Activated CD8-positive, alpha-beta memory T cell treated with anti-CD3 and anti-CD28 coated beads, Interleukin-2, amount 10 ng/mL, durations not matched to agents 7 days and 5 days (primary cell): ENCODE results near the gene FFAR2. TPM values are rescaled to one million over a fixed set of nuclear protein-coding genes. Genes with fewer than 3 reads are reported as not detected.
"Not testable (repeated sequence)": the region's sequence is repeated elsewhere in the genome, so short reads cannot be mapped to it uniquely, and the experiment has no call there.

Experiments used
- ATAC-seq: fragments of 150-1000 bp; cut with Tn5 transposase; one replicate; pipeline ENCODE4 v1.10.0; 2021; ENCODE audit warnings: moderate library complexity
- CTCF ChIA-PET: fragments of 350-600 bp; sonication (Branson Sonifier 250); formaldehyde crosslinking; loops from one replicate; lab custom pipeline; 2021; ENCODE audit warnings: antibody characterized with exemption; lab: Charles Lee
- DNase-seq: peaks from one replicate; pipeline ENCODE4 v3.0.0-alpha.2; 2020
- H3K27ac Mint-ChIP-seq: one replicate; pipeline ENCODE4 v1.8.0; 2021; ENCODE audit warnings: mild to moderate bottlenecking, mixed read lengths
- H3K27me3 Mint-ChIP-seq: one replicate; pipeline ENCODE4 v1.8.0; 2021; ENCODE audit warnings: mixed read lengths
- H3K36me3 Mint-ChIP-seq: one replicate; pipeline ENCODE4 v1.8.0; 2021; ENCODE audit warnings: mild to moderate bottlenecking, mixed read lengths
- H3K4me1 Mint-ChIP-seq: one replicate; pipeline ENCODE4 v1.8.0; 2021; ENCODE audit warnings: mixed read lengths
- H3K4me3 Mint-ChIP-seq: one replicate; pipeline ENCODE4 v1.8.0; 2021; ENCODE audit warnings: mild to moderate bottlenecking, moderate library complexity, mixed read lengths
- H3K9me3 Mint-ChIP-seq: one replicate; pipeline ENCODE4 v1.8.0; 2022; ENCODE audit warnings: low read depth, mixed read lengths
- total RNA-seq, 2 experiments: library from RNA; stranded (reverse); gene quantifications; one replicate each; pipeline ENCODE4 v1.2.3, GENCODE V29; 2021

The FFAR2 gene
- total RNA-seq, 2 experiments from 2014 or later = not detected

GRCh38 chr19:35451338-35452096, 3.5 kb downstream of the FFAR2 start:
- CTCF ChIA-PET = interaction anchor here (1.2 to 4.8 kb wide), 3 partner anchors 11 to 98 kb away, joined by 6 to 20 read pairs (median 11); no protein-coding TSS in a partner anchor
- H3K4me3 Mint-ChIP-seq = peak overlapping the region; percentile 17
- H3K9me3 Mint-ChIP-seq = no peaks in the 10 kb centered on the region
- DNase-seq (peak; percentile 61), ATAC-seq (peak; percentile 90)
- H3K27ac Mint-ChIP-seq = peak overlapping the region; percentile 60
- H3K27me3 Mint-ChIP-seq = peaks cover 35% of the 10 kb centered on the region
- H3K36me3 Mint-ChIP-seq = peaks cover 2% of the 10 kb centered on the region
- H3K4me1 Mint-ChIP-seq = peaks cover 52% of the 10 kb centered on the region

- Mint-ChIP-seq H3K4me1 (peaks cover 32% of the 10 kb centered on the region), H3K27ac (no peak overlapping the region)
These were observed 6.6 kb downstream of the FFAR2 start for GRCh38 chr19:35454663-35455062.

GRCh38 chr19:35455616-35456201, 7.7 kb downstream of the FFAR2 start:
- Mint-ChIP-seq H3K27me3 (peaks cover 8% of the 10 kb centered on the region), H3K36me3 (peaks cover 2% of the 10 kb centered on the region), H3K9me3 (no peaks in the 10 kb centered on the region), H3K4me1 (peaks cover 31% of the 10 kb centered on the region), H3K4me3 (no peak overlapping the region), H3K27ac (no peak overlapping the region)
- DNase-seq (no peak), ATAC-seq (no peak)
- CTCF ChIA-PET = interaction anchor here (0.7 to 1.0 kb wide), 2 partner anchors 99 to 411 kb away, joined by 3 to 4 read pairs; no protein-coding TSS in a partner anchor

More at GRCh38 chr19:35454663-35455062, 6.6 kb downstream of the FFAR2 start:
- Mint-ChIP-seq H3K27me3 (peaks cover 17% of the 10 kb centered on the region), H3K36me3 (peaks cover 2% of the 10 kb centered on the region), H3K4me3 (no peak overlapping the region), H3K9me3 (no peaks in the 10 kb centered on the region)
- DNase-seq = no peak
- ATAC-seq = no peak
- CTCF ChIA-PET = interaction anchor here (0.7 to 2.7 kb wide), 3 partner anchors 14 to 550 kb away, joined by 4 to 7 read pairs (median 5); no protein-coding TSS in a partner anchor

GRCh38 chr19:35457173-35457572, 9.1 kb downstream of the FFAR2 start:
- Mint-ChIP-seq H3K27me3 (peaks cover 8% of the 10 kb centered on the region), H3K4me3 (no peak overlapping the region), H3K27ac (no peak overlapping the region), H3K4me1 (peaks cover 28% of the 10 kb centered on the region), H3K36me3 (peaks cover 2% of the 10 kb centered on the region), H3K9me3 (no peaks in the 10 kb centered on the region)
- no peak for ATAC-seq
- DNase-seq = no peak
- CTCF ChIA-PET = interaction anchor here (1.5 kb wide), 1 partner anchor 11 kb away, joined by 4 read pairs; no protein-coding TSS in a partner anchor

GRCh38 chr19:35458192-35458591, 10.1 kb downstream of the FFAR2 start:
- peaks cover 33% of the 10 kb centered on the region for H3K4me1 Mint-ChIP-seq
- no peaks in the 10 kb centered on the region for H3K9me3 Mint-ChIP-seq
- H3K27ac Mint-ChIP-seq = no peak overlapping the region
- ATAC-seq (no peak), DNase-seq (no peak)
- H3K4me3 Mint-ChIP-seq = no peak overlapping the region
- peaks cover 1% of the 10 kb centered on the region for H3K27me3 Mint-ChIP-seq
- CTCF ChIA-PET = interaction anchor here (1.5 kb wide), 1 partner anchor 10 kb away, joined by 4 read pairs; no protein-coding TSS in a partner anchor
- peaks cover 4% of the 10 kb centered on the region for H3K36me3 Mint-ChIP-seq

- H3K27ac Mint-ChIP-seq = no peak overlapping the region
- CTCF ChIA-PET = interaction anchor here (1.3 kb wide), 1 partner anchor 36 kb away, joined by 3 read pairs; no protein-coding TSS in a partner anchor
- H3K4me1 Mint-ChIP-seq = peaks cover 40% of the 10 kb centered on the region
These were observed 10.8 kb downstream of the FFAR2 start for GRCh38 chr19:35458731-35459391.

GRCh38 chr19:35459414-35460082, 11.5 kb downstream of the FFAR2 start:
- Mint-ChIP-seq H3K27ac (no peak overlapping the region), H3K4me3 (no peak overlapping the region), H3K4me1 (peaks cover 42% of the 10 kb centered on the region), H3K27me3 (no peaks in the 10 kb centered on the region), H3K9me3 (no peaks in the 10 kb centered on the region), H3K36me3 (peaks cover 3% of the 10 kb centered on the region)
- no peak for ATAC-seq
- CTCF ChIA-PET = interaction anchor here (1.1 to 1.3 kb wide), 2 partner anchors 10 to 35 kb away, joined by 3 to 6 read pairs; no protein-coding TSS in a partner anchor
- no peak for DNase-seq

More at GRCh38 chr19:35458731-35459391, 10.8 kb downstream of the FFAR2 start:
- DNase-seq (no peak), ATAC-seq (no peak)
- H3K36me3 Mint-ChIP-seq = peaks cover 3% of the 10 kb centered on the region
- H3K9me3 Mint-ChIP-seq = no peaks in the 10 kb centered on the region
- no peak overlapping the region for H3K4me3 Mint-ChIP-seq
- no peaks in the 10 kb centered on the region for H3K27me3 Mint-ChIP-seq

- Mint-ChIP-seq H3K36me3 (peaks cover 3% of the 10 kb centered on the region), H3K27ac (no peak overlapping the region), H3K27me3 (peaks cover 3% of the 10 kb centered on the region), H3K4me3 (no peak overlapping the region), H3K9me3 (no peaks in the 10 kb centered on the region), H3K4me1 (peaks cover 43% of the 10 kb centered on the region)
- no peak for ATAC-seq
- CTCF ChIA-PET = interaction anchor here (1.0 to 1.1 kb wide), 2 partner anchors 8 to 17 kb away, joined by 3 to 6 read pairs; no protein-coding TSS in a partner anchor
- no peak for DNase-seq
These were observed 12.6 kb downstream of the FFAR2 start for GRCh38 chr19:35460608-35461007.

GRCh38 chr19:35461060-35461459, 13.0 kb downstream of the FFAR2 start:
- H3K27ac Mint-ChIP-seq = no peak overlapping the region
- CTCF ChIA-PET = interaction anchor here (1.0 to 2.6 kb wide), 2 partner anchors 8 to 17 kb away, joined by 3 to 11 read pairs; no protein-coding TSS in a partner anchor
- DNase-seq = no peak
- H3K4me1 Mint-ChIP-seq = peaks cover 38% of the 10 kb centered on the region
- no peak overlapping the region for H3K4me3 Mint-ChIP-seq
- ATAC-seq = no peak
- no peaks in the 10 kb centered on the region for H3K9me3 Mint-ChIP-seq
- peaks cover 3% of the 10 kb centered on the region for H3K27me3 Mint-ChIP-seq
- peaks cover 3% of the 10 kb centered on the region for H3K36me3 Mint-ChIP-seq

- DNase-seq, H3K36me3 Mint-ChIP-seq, H3K27ac Mint-ChIP-seq, H3K27me3 Mint-ChIP-seq, ATAC-seq, H3K9me3 Mint-ChIP-seq, H3K4me3 Mint-ChIP-seq: not testable (repeated sequence)
- peaks cover 38% of the 10 kb centered on the region for H3K4me1 Mint-ChIP-seq
- CTCF ChIA-PET = interaction anchor here (0.9 to 3.1 kb wide), 7 partner anchors 9 to 108 kb away, joined by 3 to 28 read pairs (median 3); no protein-coding TSS in a partner anchor
These were observed 13.7 kb downstream of the FFAR2 start for GRCh38 chr19:35461788-35462187.

- peak overlapping the region; percentile 91 for H3K27ac Mint-ChIP-seq
- H3K9me3 Mint-ChIP-seq = no peaks in the 10 kb centered on the region
- ATAC-seq (peak; percentile 95), DNase-seq (peak; percentile 86)
- H3K4me3 Mint-ChIP-seq = peak overlapping the region; percentile 55
- peaks cover 35% of the 10 kb centered on the region for H3K4me1 Mint-ChIP-seq
- peaks cover 3% of the 10 kb centered on the region for H3K27me3 Mint-ChIP-seq
- peaks cover 3% of the 10 kb centered on the region for H3K36me3 Mint-ChIP-seq
- CTCF ChIA-PET = interaction anchor here (0.6 to 3.1 kb wide), 13 partner anchors 10 to 348 kb away, joined by 3 to 28 read pairs (median 3); partner anchors contain the start of gene FFAR1
These were observed 14.5 kb downstream of the FFAR2 start for GRCh38 chr19:35462476-35462953.

GRCh38 chr19:35462956-35463355, 14.9 kb downstream of the FFAR2 start:
- not testable (repeated sequence) for H3K27me3 Mint-ChIP-seq, H3K36me3 Mint-ChIP-seq, H3K9me3 Mint-ChIP-seq, DNase-seq
- ATAC-seq = peak; percentile 29
- Mint-ChIP-seq H3K4me3 (peak overlapping the region; percentile 55), H3K27ac (peak overlapping the region; percentile 91), H3K4me1 (peaks cover 35% of the 10 kb centered on the region)
- CTCF ChIA-PET = interaction anchor here (0.7 to 3.1 kb wide), 13 partner anchors 10 to 116 kb away, joined by 3 to 28 read pairs (median 4); partner anchors contain the start of gene FFAR1
